Renal cortex interstitium (tissue), 11 donors: ENCODE data around the gene RASSF3. TPM values are rescaled to one million over a fixed set of nuclear protein-coding genes. Genes with fewer than 3 reads are reported as not detected.

Source experiments
- DNase-seq, 11 donors: peaks; one replicate each; pipeline ENCODE4 v3.0.0-alpha.2; 2013; ENCODE audit warnings: low read depth in 9 of 11, low spot score in 4 of 11; ENCODE audit errors: extremely low read depth in 1 of 11
- polyA plus RNA-seq, 3 donors: library from polyadenylated mRNA; unstranded; fragments of 120-200 nt; gene quantifications; one replicate each; pipeline ENCODE4 v1.2.1, GENCODE V29; 2013; ENCODE audit not compliant: insufficient read length in 3 of 3

Gene RASSF3
- polyA plus RNA-seq, 3 donors, result 18.9 to 22.9 (median 19.7) TPM

GRCh38 chr12:64701283-64701682 is 91.0 kb downstream of the RASSF3 start:
- no peak for DNase-seq

GRCh38 chr12:64706306-64706705 is 96.0 kb downstream of the RASSF3 start:
- DNase-seq, result no peak

- no peak for DNase-seq
These were observed 96.6 kb downstream of the RASSF3 start for GRCh38 chr12:64706857-64707256.

- no peak for DNase-seq
These were observed 97.1 kb downstream of the RASSF3 start for GRCh38 chr12:64707362-64707761.

- DNase-seq, result no peak
These were observed 97.6 kb downstream of the RASSF3 start for GRCh38 chr12:64707926-64708325.

GRCh38 chr12:64709429-64709828 is 99.1 kb downstream of the RASSF3 start:
- no peak for DNase-seq

GRCh38 chr12:64713376-64713775 is 103.1 kb downstream of the RASSF3 start:
- no peak for DNase-seq

GRCh38 chr12:64714551-64714968 is 104.3 kb downstream of the RASSF3 start:
- no peak for DNase-seq

- DNase-seq, result no peak
These were observed 106.1 kb downstream of the RASSF3 start for GRCh38 chr12:64716371-64716770.

GRCh38 chr12:64716839-64717455 is 106.7 kb downstream of the RASSF3 start:
- DNase-seq, result no peak

GRCh38 chr12:64718649-64719048 is 108.4 kb downstream of the RASSF3 start:
- no peak for DNase-seq

GRCh38 chr12:64720884-64721283 is 110.6 kb downstream of the RASSF3 start:
- DNase-seq, result no peak

GRCh38 chr12:64722835-64723234 is 112.5 kb downstream of the RASSF3 start:
- no peak for DNase-seq

- DNase-seq, result no peak
These were observed 113.3 kb downstream of the RASSF3 start for GRCh38 chr12:64723630-64724029.

- DNase-seq, result no peak
These were observed 114.0 kb downstream of the RASSF3 start for GRCh38 chr12:64724201-64724745.

GRCh38 chr12:64729909-64730587 is 119.8 kb downstream of the RASSF3 start:
- no peak for DNase-seq

GRCh38 chr12:64730588-64730969 is 120.3 kb downstream of the RASSF3 start:
- no peak for DNase-seq

GRCh38 chr12:64731683-64732082 is 121.4 kb downstream of the RASSF3 start:
- no peak for DNase-seq

- DNase-seq, result no peak
These were observed 123.6 kb downstream of the RASSF3 start for GRCh38 chr12:64733857-64734256.

GRCh38 chr12:64735442-64735841 is 125.1 kb downstream of the RASSF3 start:
- DNase-seq, result no peak

GRCh38 chr12:64736771-64737170 is 126.5 kb downstream of the RASSF3 start:
- DNase-seq, result no peak
